OCI-LY7 (cell line): ENCODE data around the gene TRIO. TPM values are rescaled to one million over a fixed set of nuclear protein-coding genes. Genes with fewer than 3 reads are reported as not detected.

Source experiments
- BruUV-seq: library from RNA; stranded (reverse); fragments of 400-500 nt; replicated peaks from 2 replicates; lab custom pipeline; 2021; lab: Mats Ljungman, UMichigan
- CTCF ChIA-PET: fragments of 300-600 bp; sonication (Branson Sonifier 250); formaldehyde crosslinking; loops from one replicate; lab custom pipeline; 2022; ENCODE audit warnings: antibody characterized with exemption; ENCODE audit not compliant: unreplicated experiment; lab: Charles Lee
- POLR2A ChIA-PET: fragments of 300-600 bp; sonication (Branson Sonifier 250); formaldehyde crosslinking; loops from one replicate; lab custom pipeline; 2022; ENCODE audit warnings: antibody characterized with exemption; lab: Charles Lee
- DNase-seq: peaks from one replicate; pipeline ENCODE4 v3.0.0-alpha.2; 2015; ENCODE audit warnings: low spot score
- H2AFZ ChIP-seq: fragments of 200-600 bp; sonication (generic), shearing (Covaris generic); 2 replicates; pipeline ENCODE4 v1.6.1; 2014; ENCODE audit warnings: mild to moderate bottlenecking, antibody characterized with exemption, low read length, moderate library complexity
- H3K27ac ChIP-seq: fragments of 200-600 bp; sonication (generic); 2 replicates; pipeline ENCODE4 v1.5.1; 2014; ENCODE audit warnings: mixed run types, low read depth, mild to moderate bottlenecking, moderate library complexity, low read length, inconsistent platforms; ENCODE audit not compliant: poor library complexity, severe bottlenecking
- H3K36me3 ChIP-seq: fragments of 200-600 bp; sonication (generic); 2 replicates; pipeline ENCODE4 v1.6.1; 2014; ENCODE audit warnings: mild to moderate bottlenecking, antibody characterized with exemption, low read length, moderate library complexity, mixed read lengths; ENCODE audit not compliant: insufficient read depth
- H3K4me1 ChIP-seq: fragments of 200-600 bp; sonication (generic); 2 replicates; pipeline ENCODE4 v1.5.1; 2014; ENCODE audit warnings: mild to moderate bottlenecking, low read length; ENCODE audit not compliant: insufficient read depth, poor library complexity, severe bottlenecking
- H3K4me2 ChIP-seq: fragments of 200-600 bp; sonication (generic); 2 replicates; pipeline ENCODE4 v1.6.1; 2014; ENCODE audit warnings: mild to moderate bottlenecking, low read length
- H3K4me3 ChIP-seq: fragments of 200-600 bp; sonication (generic); 2 replicates; pipeline ENCODE4 v1.5.1; 2014; ENCODE audit warnings: mild to moderate bottlenecking, low read depth, low read length; ENCODE audit not compliant: poor library complexity, severe bottlenecking
- H3K79me2 ChIP-seq: fragments of 200-600 bp; sonication (generic); 2 replicates; pipeline ENCODE4 v1.6.1; 2016; ENCODE audit warnings: low read depth, mild to moderate bottlenecking, low read length, moderate library complexity, mixed read lengths; ENCODE audit not compliant: insufficient read depth
- H3K9me2 ChIP-seq: fragments of 200-600 bp; sonication (generic); 2 replicates; pipeline ENCODE4 v1.6.1; 2016; ENCODE audit warnings: mild to moderate bottlenecking, low read length, mixed read lengths; ENCODE audit not compliant: insufficient read depth
- H3K9me3 ChIP-seq: fragments of 200-600 bp; sonication (generic); 2 replicates; pipeline ENCODE4 v1.6.1; 2014; ENCODE audit warnings: mild to moderate bottlenecking, mixed run types, low read length, mixed read lengths
- H4K20me1 ChIP-seq: fragments of 200-600 bp; sonication (generic); 2 replicates; pipeline ENCODE4 v1.6.1; 2014; ENCODE audit warnings: mild to moderate bottlenecking, antibody characterized with exemption, low read length, moderate library complexity, mixed read lengths; ENCODE audit not compliant: insufficient read depth
- CTCF ChIP-seq: fragments of 200-600 bp; sonication (generic); conservative IDR thresholded peaks from 2 replicates; pipeline ENCODE4 v1.5.1; 2014; ENCODE audit warnings: mild to moderate bottlenecking, antibody characterized with exemption, low read length, moderate library complexity, mixed read lengths
- EZH2phosphoT487 ChIP-seq: fragments of 200-600 bp; sonication (generic); IDR thresholded peaks from 2 replicates; pipeline ENCODE4 v1.6.1; 2018; ENCODE audit warnings: low read depth, borderline replicate concordance, mild to moderate bottlenecking, mixed run types, antibody characterized with exemption, low read length, moderate library complexity, mixed read lengths
- intact Hi-C: fragments of 100-400 bp; cut with micrococcal nuclease; formaldehyde crosslinking; loops from one replicate; pipeline ENCODE4 v1.10.0; 2022; ENCODE audit not compliant: unreplicated experiment
- total RNA-seq, 2 experiments: library from RNA; depleted of rRNA in 1 of 2; stranded (reverse); fragments of >200 nt in 1 of 2; shearing (Covaris generic) in 1 of 2; gene quantifications; 2 replicates each; pipeline ENCODE4 v1.2.3, GENCODE V29; 2014 to 2022

TRIO gene
- total RNA-seq, 2 experiments from 2014 or later, result 35.8 to 55.1 TPM

GRCh38 chr5:14471507-14471906 is 328.4 kb downstream of the TRIO start:
- no peaks in the 10 kb centered on the region for H3K79me2 ChIP-seq
- POLR2A ChIA-PET, result interaction anchor here (0.6 to 1.6 kb wide), 2 partner anchors 9 to 55 kb away, joined by 4 to 6 read pairs; no protein-coding TSS in a partner anchor

GRCh38 chr5:14472986-14473567 is 329.9 kb downstream of the TRIO start:
- H3K36me3 ChIP-seq, result no peaks in the 10 kb centered on the region

More at GRCh38 chr5:14471507-14471906, 328.4 kb downstream of the TRIO start:
- H3K4me1 ChIP-seq, result no peaks in the 10 kb centered on the region
- H3K4me2 ChIP-seq, result no peak overlapping the region
- TF ChIP-seq EZH2phosphoT487, result no peak
- TF ChIP-seq CTCF, result no peak
- no peaks in the 10 kb centered on the region for H4K20me1 ChIP-seq
- no peak overlapping the region for H3K27ac ChIP-seq
- CTCF ChIA-PET, result interaction anchor here (0.9 kb wide), 1 partner anchor 20 kb away, joined by 3 read pairs; no protein-coding TSS in a partner anchor
- no peaks in the 10 kb centered on the region for H3K9me2 ChIP-seq
- no peak overlapping the region for H3K4me3 ChIP-seq
- intact Hi-C loops, result no loop called here
- H3K36me3 ChIP-seq, result no peaks in the 10 kb centered on the region
- H3K9me3 ChIP-seq, result no peaks in the 10 kb centered on the region
- BruUV-seq, result no TSS peak
- no peak overlapping the region for H2AFZ ChIP-seq
- DNase-seq, result no peak

More at GRCh38 chr5:14472986-14473567, 329.9 kb downstream of the TRIO start:
- TF ChIP-seq CTCF (no peak), EZH2phosphoT487 (no peak)
- Histone ChIP-seq H3K4me2 (no peak overlapping the region), H3K79me2 (no peaks in the 10 kb centered on the region), H3K27ac (no peak overlapping the region), H4K20me1 (no peaks in the 10 kb centered on the region), H2AFZ (no peak overlapping the region), H3K9me2 (no peaks in the 10 kb centered on the region), H3K4me1 (no peaks in the 10 kb centered on the region), H3K4me3 (no peak overlapping the region), H3K9me3 (no peaks in the 10 kb centered on the region)
- no TSS peak for BruUV-seq
- DNase-seq, result no peak
- ChIA-PET POLR2A (no interaction called here), CTCF (no interaction called here)
- intact Hi-C loops, result no loop called here
